ENCODE data around the gene ASMTL.

- no peak for TF ChIP-seq CTCF (IDR thresholded peaks at IDR 0.05)
- TF ChIP-seq POLR2A (IDR thresholded peaks at IDR 0.05): no peak
- no peak for TF ChIP-seq EP300 (IDR thresholded peaks at IDR 0.05; ENCODE audit: low read depth)
These were observed 66.2 kb downstream of the ASMTL start for GRCh38 chrX:1386338-1387127.
